ENCODE measurements around the gene PRR13.
A peak's percentile ranks its signal among the peaks of the same experiment; 100 is the strongest.
"Not testable (repeated sequence)": the region's sequence is repeated elsewhere in the genome, so short reads cannot be mapped to it uniquely, and the experiment has no call there.

PRR13 gene

GRCh38 chr12:53474077-53474476 is 32.5 kb downstream of the PRR13 start:
- DNase-seq, result no peak

- no peak for DNase-seq
Measured at GRCh38 chr12:53474819-53475218, 33.3 kb downstream of the PRR13 start.

GRCh38 chr12:53476769-53477209 is 35.3 kb downstream of the PRR13 start:
- no peak for DNase-seq

GRCh38 chr12:53478865-53479264 is 37.3 kb downstream of the PRR13 start:
- no peak for DNase-seq

GRCh38 chr12:53479331-53479730 is 37.8 kb downstream of the PRR13 start:
- no peak for DNase-seq

- DNase-seq, result no peak
Measured at GRCh38 chr12:53480491-53481442, 39.2 kb downstream of the PRR13 start.

GRCh38 chr12:53481458-53481857 is 39.9 kb downstream of the PRR13 start:
- not testable (repeated sequence) for DNase-seq

GRCh38 chr12:53481939-53482586 is 40.5 kb downstream of the PRR13 start:
- DNase-seq, result no peak

GRCh38 chr12:53482626-53483168 is 41.2 kb downstream of the PRR13 start:
- DNase-seq, result no peak

GRCh38 chr12:53483225-53483978 is 41.9 kb downstream of the PRR13 start:
- DNase-seq, result no peak

GRCh38 chr12:53483979-53484377 is 42.4 kb downstream of the PRR13 start:
- no peak for DNase-seq

GRCh38 chr12:53484686-53485575 is 43.4 kb downstream of the PRR13 start:
- no peak for DNase-seq

GRCh38 chr12:53485955-53486735 is 44.6 kb downstream of the PRR13 start:
- DNase-seq, result no peak

- no peak for DNase-seq
Measured at GRCh38 chr12:53486736-53487487, 45.4 kb downstream of the PRR13 start.

- no peak for DNase-seq
Measured at GRCh38 chr12:53489242-53489864, 47.8 kb downstream of the PRR13 start.

GRCh38 chr12:53492188-53492587 is 50.7 kb downstream of the PRR13 start:
- no peak for DNase-seq

- peak; percentile 98 for DNase-seq
Measured at GRCh38 chr12:53492830-53493609, 51.5 kb downstream of the PRR13 start.

- peak; percentile 81 for DNase-seq
Measured at GRCh38 chr12:53493610-53494391, 52.3 kb downstream of the PRR13 start.

All from eye (tissue), 1 donor.